Bronchial epithelial cell (primary cell): Measurements from ENCODE around the gene ARHGDIG. TPM values are rescaled to one million over a fixed set of nuclear protein-coding genes. Genes with fewer than 3 reads are reported as not detected.

Source experiments
- DNase-seq: peaks from one replicate; pipeline ENCODE4 v3.0.0-alpha.2; 2010; ENCODE audit warnings: low read depth
- FAIRE-seq: peaks from 2 replicates; lab custom pipeline; 2011; peaks lifted over from hg19 to GRCh38; lab: Jason Lieb, UNC
- H3K27me3 ChIP-seq: 2 replicates; pipeline ENCODE4 v1.5.1; 2011; ENCODE audit warnings: low read length; ENCODE audit not compliant: control insufficient read depth, insufficient read depth
- H3K36me3 ChIP-seq: 2 replicates; pipeline ENCODE4 v1.5.1; 2011; ENCODE audit warnings: low read length; ENCODE audit not compliant: control insufficient read depth, insufficient read depth
- H3K4me3 ChIP-seq: 2 replicates; pipeline ENCODE4 v1.5.1; 2011; ENCODE audit warnings: mild to moderate bottlenecking, low read depth, low read length, control low read depth
- total RNA-seq: library from RNA; depleted of rRNA; stranded (reverse); fragments of >200 nt; gene quantifications from 2 replicates; pipeline ENCODE4 v1.2.1, GENCODE V29; 2014
- TF ChIP-seq, protein P1 (sequence below): IDR thresholded peaks from 2 replicates; pipeline ENCODE4 v1.5.1; 2011; ENCODE audit warnings: mild to moderate bottlenecking, moderate library complexity, low read length, control low read depth, inconsistent platforms; ENCODE audit not compliant: insufficient read depth, severe bottlenecking

Gene ARHGDIG
- total RNA-seq, 1 donor from 2014 or later: not detected

GRCh38 chr16:307691-308312 lies 27.4 kb downstream of the ARHGDIG start:
- TF ChIP-seq, protein P1, sequence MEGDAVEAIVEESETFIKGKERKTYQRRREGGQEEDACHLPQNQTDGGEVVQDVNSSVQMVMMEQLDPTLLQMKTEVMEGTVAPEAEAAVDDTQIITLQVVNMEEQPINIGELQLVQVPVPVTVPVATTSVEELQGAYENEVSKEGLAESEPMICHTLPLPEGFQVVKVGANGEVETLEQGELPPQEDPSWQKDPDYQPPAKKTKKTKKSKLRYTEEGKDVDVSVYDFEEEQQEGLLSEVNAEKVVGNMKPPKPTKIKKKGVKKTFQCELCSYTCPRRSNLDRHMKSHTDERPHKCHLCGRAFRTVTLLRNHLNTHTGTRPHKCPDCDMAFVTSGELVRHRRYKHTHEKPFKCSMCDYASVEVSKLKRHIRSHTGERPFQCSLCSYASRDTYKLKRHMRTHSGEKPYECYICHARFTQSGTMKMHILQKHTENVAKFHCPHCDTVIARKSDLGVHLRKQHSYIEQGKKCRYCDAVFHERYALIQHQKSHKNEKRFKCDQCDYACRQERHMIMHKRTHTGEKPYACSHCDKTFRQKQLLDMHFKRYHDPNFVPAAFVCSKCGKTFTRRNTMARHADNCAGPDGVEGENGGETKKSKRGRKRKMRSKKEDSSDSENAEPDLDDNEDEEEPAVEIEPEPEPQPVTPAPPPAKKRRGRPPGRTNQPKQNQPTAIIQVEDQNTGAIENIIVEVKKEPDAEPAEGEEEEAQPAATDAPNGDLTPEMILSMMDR: no peak
- DNase-seq: no peak
- peaks cover 29% of the 10 kb centered on the region for H3K36me3 ChIP-seq
- H3K27me3 ChIP-seq: no peaks in the 10 kb centered on the region
- no peak overlapping the region for H3K4me3 ChIP-seq
- no peak for FAIRE-seq

DNA sequence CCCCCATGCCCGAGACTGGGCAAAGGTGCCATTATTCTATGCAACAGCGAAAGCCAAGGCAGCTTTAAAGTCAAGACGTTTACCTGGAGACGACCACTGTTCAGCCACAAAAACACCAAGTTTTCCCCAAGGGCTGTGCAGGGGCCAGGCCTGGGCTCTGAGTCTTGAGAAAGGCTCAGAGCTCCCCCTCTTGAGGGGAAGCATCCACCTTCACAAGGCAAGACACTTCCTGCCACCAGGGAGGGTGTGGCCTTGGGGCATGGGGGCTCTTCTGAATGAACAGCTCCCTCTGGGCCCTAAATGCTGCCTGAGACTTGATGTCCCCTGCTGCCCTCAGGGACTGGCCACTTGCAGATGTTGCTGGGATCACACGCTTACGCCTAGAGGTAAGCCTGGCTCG lies 29.1 kb downstream of the ARHGDIG start:
- H3K4me3 ChIP-seq: no peak overlapping the region
- H3K36me3 ChIP-seq: peaks cover 35% of the 10 kb centered on the region
- no peak for FAIRE-seq
- TF ChIP-seq, protein P1: no peak
- DNase-seq: no peak
- no peaks in the 10 kb centered on the region for H3K27me3 ChIP-seq

DNA sequence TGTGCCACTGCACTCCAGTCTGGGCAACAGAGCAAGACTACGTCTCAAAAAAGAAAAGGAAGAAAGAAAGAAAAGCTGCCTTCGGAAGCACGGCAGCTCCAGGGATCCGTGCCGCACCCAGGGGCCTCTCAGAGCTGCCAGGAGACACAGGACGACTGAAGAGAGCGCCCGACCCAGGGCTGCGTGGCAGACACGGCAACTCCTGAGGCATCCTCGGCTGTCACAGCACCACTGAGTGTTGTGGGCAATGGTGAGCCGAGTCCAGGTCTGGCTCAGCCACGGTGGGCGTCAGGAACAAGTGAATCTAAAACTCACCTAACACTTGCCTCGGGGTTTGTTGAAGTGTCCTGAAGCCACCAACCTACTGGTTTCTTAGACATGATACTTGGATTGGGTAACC lies 31.3 kb downstream of the ARHGDIG start:
- no peak for FAIRE-seq
- H3K27me3 ChIP-seq: no peaks in the 10 kb centered on the region
- peaks cover 30% of the 10 kb centered on the region for H3K36me3 ChIP-seq
- DNase-seq: no peak
- TF ChIP-seq, protein P1: no peak
- no peak overlapping the region for H3K4me3 ChIP-seq

DNA sequence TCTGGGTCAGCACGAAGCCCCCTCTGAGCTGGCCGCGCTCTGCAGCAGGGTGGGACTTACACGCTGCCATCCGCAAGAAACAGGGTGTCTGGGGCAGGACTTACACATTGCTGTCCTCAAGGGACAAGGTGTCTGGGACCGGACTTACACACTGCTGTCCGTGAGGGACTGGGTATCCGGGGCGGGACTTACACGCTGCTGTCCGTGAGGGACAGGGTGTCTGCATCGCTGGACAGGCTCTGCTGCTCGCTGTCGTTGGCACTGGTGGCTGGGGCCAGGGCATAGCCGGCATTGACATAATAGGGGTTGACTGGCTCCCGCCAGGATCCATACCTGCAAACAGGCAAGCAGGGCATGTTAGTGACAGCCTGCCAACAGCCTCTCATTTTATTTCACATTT lies 34.0 kb downstream of the ARHGDIG start:
- TF ChIP-seq, protein P1: no peak
- FAIRE-seq (no peak), DNase-seq (no peak)
- peaks cover 38% of the 10 kb centered on the region for H3K36me3 ChIP-seq
- H3K4me3 ChIP-seq: no peak overlapping the region
- no peaks in the 10 kb centered on the region for H3K27me3 ChIP-seq

DNA sequence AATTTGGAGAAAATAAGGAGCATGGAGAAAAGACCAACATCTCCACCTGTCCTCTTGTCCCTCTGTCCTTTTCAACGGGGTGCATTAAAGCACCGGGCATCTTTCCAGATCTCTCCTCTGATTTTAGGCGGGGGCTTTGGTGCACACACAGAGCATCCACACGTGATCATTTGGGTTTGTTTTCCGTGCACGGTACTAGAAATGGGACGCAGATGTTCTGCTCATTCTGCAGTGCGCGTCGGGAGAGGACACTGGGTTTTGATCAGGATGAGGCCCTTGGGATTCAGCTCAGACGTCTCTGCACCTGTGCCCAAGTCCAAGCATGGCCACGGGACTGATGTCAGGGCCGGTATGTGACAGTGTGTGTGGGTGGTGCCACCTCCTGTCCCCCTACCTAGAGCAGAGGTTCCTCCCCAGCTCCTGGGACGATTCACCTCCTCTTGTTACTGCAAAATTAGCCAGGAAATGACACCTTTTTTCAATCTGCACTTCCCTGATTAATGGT lies 34.5 kb downstream of the ARHGDIG start:
- FAIRE-seq: no peak
- no peak for DNase-seq
- Histone ChIP-seq H3K4me3 (no peak overlapping the region), H3K27me3 (no peaks in the 10 kb centered on the region), H3K36me3 (peaks cover 38% of the 10 kb centered on the region)
- TF ChIP-seq, protein P1: no peak
